ENCODE data around the gene ANAPC7. TPM values are rescaled to one million over a fixed set of nuclear protein-coding genes. Genes with fewer than 3 reads are reported as not detected.
"Not testable (repeated sequence)": the region's sequence is repeated elsewhere in the genome, so short reads cannot be mapped to it uniquely, and the experiment has no call there.

Gene ANAPC7
- total RNA-seq, 4 donors from 2014 or later: 67.5 to 78.8 (median 74.4) TPM

- H3K4me3 ChIP-seq: no peak overlapping the region
- H3K9me3 ChIP-seq: no peaks in the 10 kb centered on the region
- TF ChIP-seq POLR2A (IDR thresholded peaks at IDR 0.05) (no peak), CTCF (IDR thresholded peaks at IDR 0.05) (no peak)
- H3K27me3 ChIP-seq: no peaks in the 10 kb centered on the region
- peaks cover 0 to 7% (median 0%) of the 10 kb centered on the region in 3 donors for H3K4me1 ChIP-seq
- no peak overlapping the region for H3K27ac ChIP-seq
- WGBS, 2 donors: 42 to 51% methylated on average over 2 of the region's 2 CpGs
- H3K36me3 ChIP-seq: peaks cover 19 to 77% (median 30%) of the 10 kb centered on the region in 3 donors
- no peak for DNase-seq
- intact Hi-C loops (cut with DNase I): no loop called here
These were observed 32.7 kb upstream of the ANAPC7 start for GRCh38 chr12:110436231-110436630.

DNA sequence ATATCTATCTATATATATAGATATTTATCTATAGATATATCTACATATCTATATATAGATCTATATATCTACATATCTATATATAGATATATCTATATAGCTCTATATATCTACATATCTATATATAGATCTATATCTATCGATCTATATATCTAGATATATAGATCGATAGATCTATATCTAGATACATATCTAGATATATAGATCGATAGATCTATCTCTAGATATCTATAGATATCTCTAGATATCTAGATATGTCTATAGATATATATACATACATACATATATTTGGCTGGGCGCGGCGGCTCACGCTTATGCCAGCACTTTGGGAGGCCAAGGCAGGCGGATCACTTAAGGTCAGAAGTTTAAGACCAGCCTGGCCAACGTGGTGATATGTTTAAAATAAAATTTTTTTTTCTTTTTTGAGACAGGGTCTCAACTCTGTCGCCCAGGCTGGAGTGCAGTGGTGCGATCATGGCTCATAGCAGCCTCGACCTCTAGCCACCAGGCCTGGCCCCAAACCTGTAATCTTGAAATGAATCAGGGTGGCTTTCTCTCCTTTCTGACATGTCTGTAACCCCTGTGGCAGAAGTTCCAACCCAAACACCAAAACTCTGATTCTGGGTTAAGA, 28.6 kb upstream of the ANAPC7 start:
- 75 to 82% methylated on average over 12 of the region's 12 CpGs for WGBS, 2 donors
- no peak for TF ChIP-seq POLR2A (IDR thresholded peaks at IDR 0.05)
- no peak for TF ChIP-seq CTCF (IDR thresholded peaks at IDR 0.05)
- intact Hi-C loops (cut with DNase I): loop anchor here (5.0 kb wide), 1 partner anchor 330 kb away; no protein-coding TSS in a partner anchor
- peaks cover 7 to 36% (median 12%) of the 10 kb centered on the region in 3 donors for H3K36me3 ChIP-seq
- no peaks in the 10 kb centered on the region for H3K9me3 ChIP-seq
- peak overlapping the region; percentile 14 to 86 (median 77) for H3K27ac ChIP-seq
- peak overlapping the region; percentile 30 to 68 (median 56) for H3K4me3 ChIP-seq
- H3K27me3 ChIP-seq: no peaks in the 10 kb centered on the region
- H3K4me1 ChIP-seq: peaks cover 0 to 12% (median 0%) of the 10 kb centered on the region in 3 donors
- DNase-seq: no peak

DNA sequence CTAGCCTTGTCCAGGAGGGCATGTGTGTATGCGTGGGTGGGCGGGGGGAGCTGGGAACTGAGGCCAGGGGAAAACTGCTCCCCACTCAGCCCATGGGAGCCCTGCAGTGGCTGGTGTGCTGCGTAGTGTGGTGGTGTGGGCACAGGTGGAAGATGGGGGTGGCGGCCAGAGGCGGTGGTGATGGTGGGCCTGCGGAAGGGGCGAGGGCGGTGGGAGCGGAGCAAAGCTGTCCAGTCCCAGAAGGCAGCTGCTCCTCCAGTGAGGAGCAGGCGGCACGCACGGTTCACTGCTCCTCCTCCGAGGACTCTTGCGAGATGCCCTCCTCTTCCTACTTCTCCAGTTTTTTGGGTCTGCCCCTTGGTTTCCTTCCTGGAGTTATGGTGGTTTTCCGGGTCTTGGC, 26.2 kb upstream of the ANAPC7 start:
- DNase-seq, H3K27me3 ChIP-seq, H3K4me3 ChIP-seq, H3K27ac ChIP-seq, H3K9me3 ChIP-seq: not testable (repeated sequence)
- peaks cover 0 to 12% (median 0%) of the 10 kb centered on the region in 3 donors for H3K4me1 ChIP-seq
- peaks cover 0 to 12% (median 0%) of the 10 kb centered on the region in 3 donors for H3K36me3 ChIP-seq
- intact Hi-C loops (cut with DNase I): loop anchor here (5.0 kb wide), 1 partner anchor 327 kb away; no protein-coding TSS in a partner anchor
- 88 to 93% methylated on average over 12 to 14 of the region's 15 CpGs for WGBS, 2 donors

DNA sequence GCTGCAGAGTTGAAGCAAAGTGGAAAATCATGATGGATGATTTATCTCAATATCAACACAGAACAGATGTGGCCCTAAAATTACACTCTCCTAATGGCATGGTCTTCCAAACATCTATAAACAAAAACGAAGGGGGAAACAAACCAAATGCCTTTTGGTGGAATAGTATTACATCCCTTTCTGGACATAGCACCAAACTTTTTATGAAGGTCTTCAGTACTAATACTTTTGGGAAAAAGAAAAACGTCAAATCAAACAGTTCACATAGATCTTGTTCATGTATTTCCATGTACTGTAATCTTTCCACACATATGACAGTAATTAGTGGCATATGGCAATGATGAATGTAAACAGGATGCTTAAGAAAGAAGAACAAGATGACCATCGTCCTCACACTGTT, 22.9 kb upstream of the ANAPC7 start:
- WGBS, 2 donors: 38 to 40% methylated on average over 3 of the region's 3 CpGs
- Histone ChIP-seq H3K4me1 (peaks cover 0 to 6% (median 0%) of the 10 kb centered on the region in 3 donors), H3K36me3 (no peaks in the 10 kb centered on the region), H3K4me3 (no peak overlapping the region), H3K9me3 (no peaks in the 10 kb centered on the region), H3K27me3 (no peaks in the 10 kb centered on the region), H3K27ac (peak overlapping the region in 1 of 4 donors; percentile 31)
- TF ChIP-seq CTCF (IDR thresholded peaks at IDR 0.05): no peak
- no peak for TF ChIP-seq POLR2A (IDR thresholded peaks at IDR 0.05)
- no peak for DNase-seq
- intact Hi-C loops (cut with DNase I): no loop called here

- 68 to 80% methylated on average over 3 of the region's 3 CpGs for WGBS, 2 donors
- no peaks in the 10 kb centered on the region for H3K27me3 ChIP-seq
- H3K27ac ChIP-seq: no peak overlapping the region
- H3K4me3 ChIP-seq: no peak overlapping the region
- intact Hi-C loops (cut with DNase I): no loop called here
- no peaks in the 10 kb centered on the region for H3K9me3 ChIP-seq
- no peak for TF ChIP-seq POLR2A (IDR thresholded peaks at IDR 0.05)
- no peak for TF ChIP-seq CTCF (IDR thresholded peaks at IDR 0.05)
- DNase-seq: no peak
- no peaks in the 10 kb centered on the region for H3K36me3 ChIP-seq
- no peaks in the 10 kb centered on the region for H3K4me1 ChIP-seq
These were observed 20.7 kb upstream of the ANAPC7 start for GRCh38 chr12:110424237-110424636.
